ENCODE results near the gene SLC8A3. TPM values are rescaled to one million over a fixed set of nuclear protein-coding genes. Genes with fewer than 3 reads are reported as not detected.

The SLC8A3 gene
- total RNA-seq, 1 experiment from 2014 or later, result 4.5 TPM

- Histone ChIP-seq H3K27ac (no peak overlapping the region), H3K27me3 (replicated peaks) (no peaks in the 10 kb centered on the region), H3K4me3 (no peak overlapping the region), H3K36me3 (no peaks in the 10 kb centered on the region), H3K9me3 (replicated peaks) (no peaks in the 10 kb centered on the region), H3K4me1 (replicated peaks) (no peaks in the 10 kb centered on the region)
- no peak for DNase-seq (ENCODE audit: low read depth in 1 of 2, low spot score in 2 of 2)
Measured at GRCh38 chr14:70152704-70153103, 36.0 kb downstream of the SLC8A3 start.

- Histone ChIP-seq H3K4me1 (replicated peaks) (no peaks in the 10 kb centered on the region), H3K36me3 (no peaks in the 10 kb centered on the region), H3K9me3 (replicated peaks) (no peaks in the 10 kb centered on the region), H3K27ac (no peak overlapping the region), H3K4me3 (no peak overlapping the region), H3K27me3 (replicated peaks) (no peaks in the 10 kb centered on the region)
- no peak for DNase-seq (ENCODE audit: low read depth in 1 of 2, low spot score in 2 of 2)
Measured at GRCh38 chr14:70152081-70152480, 36.7 kb downstream of the SLC8A3 start.

DNA sequence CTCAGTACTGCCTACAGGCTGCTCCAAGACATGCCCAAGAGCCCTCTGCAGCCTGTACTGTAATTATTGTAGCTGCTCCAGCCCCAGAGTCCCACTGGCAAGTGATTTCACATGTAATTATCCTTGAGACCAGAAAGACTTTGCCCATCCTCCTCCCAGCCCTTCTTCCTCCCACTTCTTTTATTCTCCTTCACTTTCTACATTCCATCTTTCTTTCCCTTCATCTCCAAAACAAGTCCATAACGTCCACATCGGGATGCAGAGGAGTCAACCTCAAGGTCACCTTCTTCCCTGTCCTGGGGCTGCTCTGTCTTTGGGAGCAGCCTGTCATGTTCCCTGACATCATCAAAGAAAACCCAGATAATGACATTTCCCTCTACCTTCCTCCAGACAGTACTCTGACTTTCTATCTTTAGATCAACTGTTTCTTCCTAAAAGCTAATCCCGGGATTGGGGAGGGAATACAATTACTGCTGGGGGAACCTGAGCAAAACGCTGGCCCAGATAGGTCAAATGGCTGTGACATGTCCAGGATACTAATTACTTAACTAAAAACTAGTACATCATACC lies 39.1 kb downstream of the SLC8A3 start:
- no peaks in the 10 kb centered on the region for H3K27me3 ChIP-seq (replicated peaks)
- no peaks in the 10 kb centered on the region for H3K9me3 ChIP-seq (replicated peaks)
- no peak overlapping the region for H3K27ac ChIP-seq
- H3K36me3 ChIP-seq, result no peaks in the 10 kb centered on the region
- no peak overlapping the region for H3K4me3 ChIP-seq
- no peaks in the 10 kb centered on the region for H3K4me1 ChIP-seq (replicated peaks)
- DNase-seq (ENCODE audit: low read depth in 1 of 2, low spot score in 2 of 2), result no peak

DNA sequence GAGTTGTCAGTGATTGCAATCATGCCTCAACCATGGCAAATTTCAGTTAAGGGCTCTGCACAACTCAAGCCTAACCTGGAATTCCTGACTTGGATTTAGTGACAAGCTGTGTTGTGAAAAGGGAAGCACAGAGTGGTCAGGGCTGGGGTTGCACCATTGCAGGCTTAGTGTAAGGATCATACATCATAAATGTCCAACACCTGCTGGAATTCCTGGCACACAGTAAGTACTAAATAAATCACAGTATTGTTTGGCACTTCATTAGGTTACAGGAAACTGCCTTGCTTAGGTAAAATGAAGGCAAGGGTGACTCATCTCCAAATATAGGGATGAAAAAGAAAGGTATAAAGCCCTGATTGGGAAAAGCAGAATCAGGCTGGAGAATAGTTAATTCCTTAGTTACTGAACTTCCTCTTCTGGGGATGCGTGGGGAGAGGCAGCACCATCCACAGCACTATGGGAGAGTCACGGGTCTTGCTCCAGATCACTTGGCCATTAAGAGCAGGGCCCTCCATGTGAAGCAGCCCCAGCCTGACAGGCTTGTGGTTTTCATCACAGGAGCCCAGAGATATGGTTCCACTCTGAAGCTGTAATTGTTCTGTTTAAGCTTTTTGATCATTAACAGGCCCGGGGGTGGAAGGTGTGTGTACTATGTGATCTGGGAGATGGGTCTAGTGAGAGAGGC lies 39.7 kb downstream of the SLC8A3 start:
- Histone ChIP-seq H3K9me3 (replicated peaks) (no peaks in the 10 kb centered on the region), H3K36me3 (no peaks in the 10 kb centered on the region), H3K4me3 (no peak overlapping the region), H3K27ac (no peak overlapping the region), H3K27me3 (replicated peaks) (no peaks in the 10 kb centered on the region), H3K4me1 (replicated peaks) (no peaks in the 10 kb centered on the region)
- no peak for DNase-seq (ENCODE audit: low read depth in 1 of 2, low spot score in 2 of 2)

DNA sequence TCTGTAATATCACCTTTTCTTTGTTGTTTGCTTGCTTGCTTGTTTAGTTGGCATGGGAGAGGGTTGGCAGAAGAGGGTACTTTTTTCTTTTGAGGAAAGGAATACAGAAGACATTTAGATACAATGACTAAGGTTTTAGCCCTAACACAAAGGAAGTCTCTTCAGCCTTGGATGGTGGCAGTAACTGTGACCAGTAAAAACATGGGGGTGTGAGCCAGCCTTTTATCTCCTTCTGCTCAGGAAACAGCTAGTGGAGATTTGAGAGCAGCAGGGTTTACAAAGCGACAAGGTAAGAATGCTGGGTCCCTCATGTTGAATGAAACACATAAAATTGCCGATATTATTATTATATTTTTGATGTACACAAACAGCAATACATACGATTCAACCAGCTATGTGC lies 40.4 kb downstream of the SLC8A3 start:
- Histone ChIP-seq H3K27me3 (replicated peaks) (no peaks in the 10 kb centered on the region), H3K36me3 (no peaks in the 10 kb centered on the region), H3K4me3 (no peak overlapping the region), H3K27ac (no peak overlapping the region), H3K4me1 (replicated peaks) (no peaks in the 10 kb centered on the region), H3K9me3 (replicated peaks) (no peaks in the 10 kb centered on the region)
- no peak for DNase-seq (ENCODE audit: low read depth in 1 of 2, low spot score in 2 of 2)

DNA sequence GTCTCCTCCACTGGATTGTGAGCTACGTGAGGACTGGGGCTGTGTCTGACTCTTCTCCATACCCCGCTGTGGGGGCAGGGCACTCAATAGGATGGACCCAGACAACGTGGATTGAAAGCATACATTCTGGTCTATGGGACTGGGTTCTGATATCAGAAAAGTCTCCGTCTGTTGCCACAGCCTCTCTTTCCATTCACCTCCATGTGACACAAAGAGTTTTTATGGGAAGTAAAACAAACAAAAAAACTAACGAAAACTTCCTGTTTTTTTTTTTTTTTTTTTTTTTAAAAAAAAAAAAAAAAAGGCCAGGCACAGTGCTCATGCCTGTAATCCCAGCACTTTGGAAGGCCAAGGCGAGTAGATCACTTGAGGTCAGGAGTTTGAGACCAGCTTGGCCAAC lies 44.7 kb downstream of the SLC8A3 start:
- Histone ChIP-seq H3K9me3 (replicated peaks) (no peaks in the 10 kb centered on the region), H3K27ac (no peak overlapping the region), H3K4me3 (no peak overlapping the region), H3K4me1 (replicated peaks) (no peaks in the 10 kb centered on the region), H3K27me3 (replicated peaks) (no peaks in the 10 kb centered on the region), H3K36me3 (no peaks in the 10 kb centered on the region)
- no peak for DNase-seq (ENCODE audit: low read depth in 1 of 2, low spot score in 2 of 2)

GRCh38 chr14:70143306-70143705 lies 45.4 kb downstream of the SLC8A3 start:
- no peaks in the 10 kb centered on the region for H3K4me1 ChIP-seq (replicated peaks)

DNA sequence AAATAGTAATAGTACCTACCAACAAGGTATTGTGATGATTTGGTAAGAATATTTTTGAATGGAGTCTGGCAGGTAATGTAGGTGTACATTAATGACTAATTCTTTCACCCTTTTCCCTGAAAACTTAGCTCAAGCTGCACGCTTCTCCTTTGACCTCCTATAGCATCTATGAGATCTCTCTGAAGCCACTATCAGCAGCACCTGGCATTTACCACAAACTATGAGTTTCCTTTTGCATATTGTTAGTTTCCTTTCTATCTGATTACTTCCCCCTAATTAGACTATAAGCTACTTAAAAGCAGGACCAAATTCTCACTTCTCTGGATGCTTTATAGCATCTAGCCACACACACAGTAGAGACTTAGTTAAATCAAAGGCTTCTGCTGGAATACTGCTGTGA lies 48.1 kb downstream of the SLC8A3 start:
- H3K4me3 ChIP-seq, result no peak overlapping the region
- H3K36me3 ChIP-seq, result no peaks in the 10 kb centered on the region
- H3K27ac ChIP-seq, result no peak overlapping the region
- H3K9me3 ChIP-seq (replicated peaks), result no peaks in the 10 kb centered on the region
- H3K4me1 ChIP-seq (replicated peaks), result no peaks in the 10 kb centered on the region
- no peaks in the 10 kb centered on the region for H3K27me3 ChIP-seq (replicated peaks)
- DNase-seq (ENCODE audit: low read depth in 1 of 2, low spot score in 2 of 2), result no peak

More at GRCh38 chr14:70143306-70143705, 45.4 kb downstream of the SLC8A3 start:
- H3K4me3 ChIP-seq, result no peak overlapping the region
- no peaks in the 10 kb centered on the region for H3K27me3 ChIP-seq (replicated peaks)
- no peak for DNase-seq (ENCODE audit: low read depth in 1 of 2, low spot score in 2 of 2)
- no peaks in the 10 kb centered on the region for H3K9me3 ChIP-seq (replicated peaks)
- no peaks in the 10 kb centered on the region for H3K36me3 ChIP-seq
- H3K27ac ChIP-seq, result no peak overlapping the region

DNA sequence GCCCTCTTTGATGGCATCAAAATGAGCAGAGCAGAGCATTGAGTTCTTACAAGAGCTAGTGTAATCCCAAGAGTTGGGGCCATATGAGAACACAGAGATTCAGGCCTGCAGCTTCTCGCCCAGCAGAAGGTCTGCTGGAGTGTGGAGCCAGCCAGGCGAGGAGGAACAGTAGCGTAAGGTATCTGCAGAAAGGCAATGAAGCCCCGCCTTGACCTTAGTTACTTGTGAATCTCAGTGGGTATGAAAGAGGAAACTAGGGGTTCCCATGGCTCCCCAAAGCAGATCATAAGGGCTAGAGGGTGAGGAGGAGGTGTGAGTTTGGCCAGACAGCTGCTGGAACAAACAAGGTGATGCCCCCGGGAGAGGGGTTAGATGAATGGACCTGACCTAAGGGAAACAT lies 49.4 kb downstream of the SLC8A3 start:
- H3K27ac ChIP-seq, result no peak overlapping the region
- H3K27me3 ChIP-seq (replicated peaks), result no peaks in the 10 kb centered on the region
- H3K36me3 ChIP-seq, result no peaks in the 10 kb centered on the region
- H3K4me1 ChIP-seq (replicated peaks), result no peaks in the 10 kb centered on the region
- H3K4me3 ChIP-seq, result no peak overlapping the region
- DNase-seq (ENCODE audit: low read depth in 1 of 2, low spot score in 2 of 2), result no peak
- H3K9me3 ChIP-seq (replicated peaks), result no peaks in the 10 kb centered on the region

DNA sequence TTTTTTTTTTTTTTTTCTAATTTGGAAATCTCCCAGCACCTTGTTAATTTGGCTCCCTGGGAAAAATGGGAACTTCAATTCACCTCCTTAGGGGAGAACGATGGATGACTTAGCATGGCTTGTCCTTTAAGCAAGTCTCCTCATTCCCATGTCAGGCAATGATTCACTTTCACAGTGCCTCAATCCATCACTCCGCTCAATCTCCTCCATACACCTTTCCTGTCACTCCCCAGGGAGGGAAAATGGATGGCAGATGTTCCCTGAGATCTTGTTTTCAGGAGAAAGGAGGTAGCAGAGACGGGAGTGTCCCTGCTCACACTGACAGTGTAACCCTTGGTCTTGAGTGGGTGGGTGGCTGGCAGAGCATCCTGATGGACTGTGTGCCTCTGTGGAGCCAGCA lies 51.0 kb downstream of the SLC8A3 start:
- Histone ChIP-seq H3K4me3 (no peak overlapping the region), H3K27ac (no peak overlapping the region), H3K4me1 (replicated peaks) (no peaks in the 10 kb centered on the region), H3K36me3 (no peaks in the 10 kb centered on the region), H3K27me3 (replicated peaks) (no peaks in the 10 kb centered on the region), H3K9me3 (replicated peaks) (no peaks in the 10 kb centered on the region)
- no peak for DNase-seq (ENCODE audit: low read depth in 1 of 2, low spot score in 2 of 2)

GRCh38 chr14:70133461-70133860 lies 55.3 kb downstream of the SLC8A3 start:
- DNase-seq (ENCODE audit: low read depth in 1 of 2, low spot score in 2 of 2), result no peak
- Histone ChIP-seq H3K4me3 (no peak overlapping the region), H3K27ac (no peak overlapping the region), H3K4me1 (replicated peaks) (no peaks in the 10 kb centered on the region), H3K27me3 (replicated peaks) (no peaks in the 10 kb centered on the region), H3K36me3 (no peaks in the 10 kb centered on the region), H3K9me3 (replicated peaks) (no peaks in the 10 kb centered on the region)

- no peaks in the 10 kb centered on the region for H3K9me3 ChIP-seq (replicated peaks)
- H3K4me1 ChIP-seq (replicated peaks), result no peaks in the 10 kb centered on the region
- no peak for DNase-seq (ENCODE audit: low read depth in 1 of 2, low spot score in 2 of 2)
- H3K36me3 ChIP-seq, result no peaks in the 10 kb centered on the region
- no peaks in the 10 kb centered on the region for H3K27me3 ChIP-seq (replicated peaks)
- H3K27ac ChIP-seq, result no peak overlapping the region
- no peak overlapping the region for H3K4me3 ChIP-seq
Measured at GRCh38 chr14:70130482-70130881, 58.3 kb downstream of the SLC8A3 start.

DNA sequence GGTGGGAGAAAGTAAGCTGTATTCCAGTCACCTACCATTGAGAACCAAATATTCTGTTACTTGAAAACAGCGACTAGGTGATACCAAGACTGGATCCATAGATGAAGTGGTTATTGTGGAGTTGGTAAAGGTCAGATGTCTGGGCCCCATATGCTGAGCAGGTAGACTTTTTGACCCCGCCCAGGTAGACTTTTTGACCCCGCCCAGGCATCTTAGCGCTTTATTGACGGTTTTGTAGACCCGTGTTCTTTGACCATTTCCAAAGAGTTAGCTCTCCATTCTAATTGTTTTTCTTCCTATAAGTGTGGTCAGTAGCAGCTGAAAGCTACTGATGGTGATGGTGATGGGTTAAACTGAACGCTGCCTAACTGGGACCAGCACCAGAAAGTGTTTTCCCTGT lies 61.6 kb downstream of the SLC8A3 start:
- H3K36me3 ChIP-seq, result no peaks in the 10 kb centered on the region
- H3K4me3 ChIP-seq, result no peak overlapping the region
- no peak overlapping the region for H3K27ac ChIP-seq
- no peak for DNase-seq (ENCODE audit: low read depth in 1 of 2, low spot score in 2 of 2)
- H3K9me3 ChIP-seq (replicated peaks), result no peaks in the 10 kb centered on the region
- H3K27me3 ChIP-seq (replicated peaks), result no peaks in the 10 kb centered on the region
- H3K4me1 ChIP-seq (replicated peaks), result no peaks in the 10 kb centered on the region

DNA sequence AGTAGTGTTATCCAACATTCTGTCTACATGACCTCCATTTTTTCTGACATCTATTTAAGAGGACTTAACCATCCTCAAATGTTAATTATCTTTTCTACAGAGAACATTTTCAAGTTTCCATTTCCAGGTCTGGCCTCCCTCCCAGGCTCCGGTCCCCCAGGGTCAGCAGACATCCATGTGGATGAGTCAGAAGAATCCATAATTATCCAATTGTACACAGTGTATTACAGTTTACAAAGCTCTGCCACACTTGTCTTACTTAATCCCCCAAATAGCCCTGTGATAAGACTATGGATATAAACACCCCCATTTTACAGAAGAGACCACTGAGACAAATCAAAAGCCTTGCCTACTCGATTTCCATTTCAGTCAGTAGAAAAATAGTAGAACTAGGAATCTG lies 65.0 kb downstream of the SLC8A3 start:
- no peak for DNase-seq (ENCODE audit: low read depth in 1 of 2, low spot score in 2 of 2)
- H3K9me3 ChIP-seq (replicated peaks), result no peaks in the 10 kb centered on the region
- no peak overlapping the region for H3K4me3 ChIP-seq
- H3K4me1 ChIP-seq (replicated peaks), result no peaks in the 10 kb centered on the region
- no peak overlapping the region for H3K27ac ChIP-seq
- no peaks in the 10 kb centered on the region for H3K36me3 ChIP-seq
- no peaks in the 10 kb centered on the region for H3K27me3 ChIP-seq (replicated peaks)

DNA sequence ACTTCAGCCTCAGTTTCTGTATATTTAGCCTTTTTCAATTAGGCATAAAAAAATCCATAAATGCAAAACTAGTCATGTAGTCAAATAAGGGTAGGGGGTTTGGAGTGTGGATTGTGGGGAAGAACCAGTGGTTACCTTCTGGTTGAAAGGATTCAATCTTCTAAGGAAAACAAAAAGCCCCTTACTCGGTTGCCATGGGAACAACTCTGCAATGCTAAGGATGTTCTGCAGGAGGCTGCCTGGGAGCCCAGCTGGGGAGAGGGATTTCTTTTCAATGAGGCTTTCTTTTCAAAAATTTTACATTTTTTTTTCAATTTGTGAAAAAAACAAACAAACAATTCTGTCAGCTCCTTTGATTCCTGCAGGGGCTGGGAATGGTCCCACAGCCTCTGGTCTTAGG lies 67.2 kb downstream of the SLC8A3 start:
- Histone ChIP-seq H3K4me3 (no peak overlapping the region), H3K4me1 (replicated peaks) (no peaks in the 10 kb centered on the region), H3K27ac (no peak overlapping the region), H3K27me3 (replicated peaks) (no peaks in the 10 kb centered on the region), H3K9me3 (replicated peaks) (no peaks in the 10 kb centered on the region), H3K36me3 (no peaks in the 10 kb centered on the region)
- no peak for DNase-seq (ENCODE audit: low read depth in 1 of 2, low spot score in 2 of 2)
